Activated T-helper 1 cell treated with anti-CD3 and anti-CD28 coated beads, Interleukin-2, amount 50 U/mL, for 16 hours (primary cell): ENCODE measurements around the gene RNF20.
"Not testable (repeated sequence)": the region's sequence is repeated elsewhere in the genome, so short reads cannot be mapped to it uniquely, and the experiment has no call there.

Source experiments
- DNase-seq, 2 donors: peaks; one replicate each; pipeline ENCODE4 v3.0.0-alpha.2; 2020; ENCODE audit warnings: low read depth in 1 of 2, low spot score in 1 of 2

Gene RNF20

DNA sequence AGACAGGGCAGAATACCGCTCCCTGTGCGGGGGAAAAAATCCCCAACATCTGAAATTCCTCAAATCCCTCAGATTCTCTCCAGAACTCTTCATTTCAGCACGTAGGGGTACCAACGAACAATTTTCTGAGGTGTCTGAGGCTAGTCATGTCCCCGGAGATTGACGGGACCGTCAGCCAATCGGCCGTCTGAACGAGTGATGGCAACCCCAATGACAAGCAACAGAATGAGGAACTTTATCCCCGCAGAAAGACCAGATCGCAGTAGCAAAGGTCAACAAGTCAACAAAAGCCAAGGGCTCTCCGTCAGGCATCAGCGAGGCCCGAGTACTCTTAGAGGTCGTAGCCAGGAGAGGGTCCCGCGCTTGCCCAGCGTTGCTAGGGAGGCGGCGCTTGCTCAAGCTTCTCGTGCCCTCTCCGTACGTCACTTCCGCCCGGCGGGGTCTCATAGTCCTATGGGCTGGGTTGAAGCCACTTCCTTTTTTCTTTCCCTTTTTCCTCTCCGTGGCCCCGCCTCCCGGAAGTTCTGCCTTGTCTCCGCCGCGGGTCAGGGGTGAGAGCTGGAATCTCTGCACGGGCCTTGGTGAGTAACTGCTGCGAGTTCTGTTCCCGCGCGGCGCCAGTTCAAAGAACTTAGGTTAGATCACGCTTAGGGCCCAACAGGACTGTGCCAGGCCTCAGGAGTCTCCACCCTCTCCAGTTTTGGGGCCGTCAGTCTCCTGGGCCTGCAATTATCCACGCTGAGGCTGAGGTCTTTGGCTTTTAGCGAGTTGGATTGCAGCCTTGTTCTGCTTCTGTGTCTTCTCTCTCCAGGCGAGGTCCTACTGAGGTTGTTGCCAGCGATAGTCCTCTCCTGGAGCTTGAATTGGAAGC lies at the start of gene RNF20:
Gene RNF20 (plus strand): TSS at position 520 of the 871 bp plus-strand sequence. CDS start 1,571 bp downstream, outside the sequence.
- DNase-seq = peak; percentile 97 to 99

DNA sequence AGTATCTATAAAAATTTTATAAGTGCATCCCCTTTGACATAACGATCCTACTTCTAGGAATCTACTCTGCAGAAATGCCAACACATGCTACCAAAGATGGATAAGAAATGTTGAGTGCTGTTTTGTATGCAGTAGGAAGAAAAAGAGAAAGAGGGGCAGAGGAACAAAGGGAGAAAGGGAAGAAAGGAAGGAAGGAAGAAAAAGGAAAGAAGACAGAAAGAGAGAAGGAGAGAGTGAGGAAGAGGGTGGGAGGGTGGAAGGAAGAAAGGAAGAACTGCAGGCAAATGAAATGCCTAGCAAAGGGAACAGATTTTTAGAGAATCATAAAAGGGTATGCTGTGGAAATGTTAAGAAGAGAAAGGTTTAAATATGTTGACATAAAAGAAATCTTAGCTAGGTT lies 49.6 kb upstream of the RNF20 start:
- no peak for DNase-seq

DNA sequence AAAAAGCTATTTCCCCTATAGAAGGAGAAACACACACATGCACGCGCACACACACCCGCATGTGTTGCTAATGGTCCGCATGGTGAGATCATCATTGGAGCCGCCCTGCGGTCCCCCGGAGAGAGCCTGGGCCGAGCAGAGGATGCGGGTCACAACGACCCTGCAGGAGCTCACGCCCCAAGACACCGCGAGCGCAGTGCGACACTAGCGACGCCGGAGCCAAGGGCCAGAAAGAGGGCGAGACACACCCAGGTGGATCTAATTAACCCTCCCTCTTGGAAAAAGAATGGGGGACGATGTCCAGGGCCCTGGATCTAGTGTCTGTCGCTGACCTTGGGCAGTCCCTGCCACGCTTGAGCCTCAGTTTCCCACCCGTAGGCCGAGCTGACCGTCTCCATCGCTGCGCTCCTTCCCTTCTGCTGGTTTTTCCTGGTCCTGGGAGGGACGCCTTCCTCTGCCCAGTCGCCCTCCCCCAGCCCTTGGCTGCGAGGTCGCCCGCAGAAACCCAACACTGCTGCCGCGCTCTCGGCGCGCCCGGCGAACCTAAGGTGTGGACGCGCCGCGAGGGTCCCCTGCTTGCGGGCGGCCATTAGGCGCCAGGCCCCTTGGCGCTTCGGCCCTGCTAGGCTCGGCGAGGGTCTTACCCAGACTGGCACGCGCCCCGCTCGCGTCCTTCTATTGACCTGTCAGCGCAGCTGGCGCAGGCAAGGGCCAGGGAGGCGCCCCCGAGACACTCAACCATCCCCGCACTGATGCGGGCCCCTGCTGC lies 47.5 kb upstream of the RNF20 start:
- no peak for DNase-seq

DNA sequence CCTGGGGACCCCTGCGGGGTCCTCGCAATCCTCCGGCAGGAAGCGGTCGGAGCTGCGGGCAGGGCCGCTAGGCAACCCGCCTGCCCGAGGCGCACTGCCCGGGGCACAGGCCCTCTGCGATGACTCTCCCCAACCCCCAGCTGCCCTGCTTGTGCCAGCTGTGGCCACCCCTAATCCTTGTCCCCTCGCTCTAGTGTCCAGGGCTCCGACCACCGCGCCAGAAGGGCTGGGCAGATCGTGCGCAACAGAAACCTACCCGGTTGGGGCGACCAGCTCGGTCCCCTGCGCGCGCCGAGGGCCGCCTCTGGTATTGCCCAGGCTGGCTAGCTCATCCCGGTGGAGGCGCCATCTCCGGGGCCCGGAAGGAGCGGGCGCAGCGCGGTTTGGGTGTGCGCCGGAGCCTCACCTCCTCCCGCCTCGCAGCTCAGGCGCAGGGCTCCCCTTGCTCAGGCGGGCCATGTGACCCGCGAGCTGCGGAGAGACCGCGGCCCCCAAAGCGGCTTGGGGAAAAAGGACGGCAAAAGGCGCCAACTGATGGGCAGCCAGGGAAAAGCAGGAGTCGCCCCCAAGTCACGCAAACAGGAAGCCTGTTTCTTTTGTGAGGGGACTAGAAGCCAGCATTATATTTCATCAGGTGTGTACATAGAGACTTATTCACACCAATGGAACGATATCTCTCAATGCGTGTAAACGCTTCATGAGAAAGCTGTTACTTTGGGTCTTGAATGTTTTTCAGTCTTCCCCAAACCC lies 46.8 kb upstream of the RNF20 start:
- DNase-seq = no peak

GRCh38 chr9:101487443-101487840 lies 46.2 kb upstream of the RNF20 start:
- no peak for DNase-seq

DNA sequence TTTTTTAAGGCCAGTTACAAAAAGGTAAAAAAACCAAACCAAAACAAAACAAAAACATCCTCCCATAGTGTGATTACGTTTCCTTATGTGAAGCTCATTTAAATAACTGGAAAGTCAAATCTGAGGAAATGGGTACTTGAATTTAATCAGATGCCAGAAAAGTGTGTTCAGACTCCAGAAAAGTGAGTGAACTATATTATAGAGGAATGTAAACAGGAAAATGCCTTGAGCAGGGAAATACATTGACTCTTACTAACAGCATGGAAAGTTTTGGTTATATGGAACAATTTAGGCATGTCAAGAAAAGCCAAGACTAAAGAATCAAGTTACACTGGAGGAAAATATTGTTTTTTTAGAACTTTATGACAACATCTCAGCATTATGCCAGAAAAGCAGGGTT lies 37.8 kb upstream of the RNF20 start:
- DNase-seq = no peak

- no peak for DNase-seq
These were observed 35.3 kb upstream of the RNF20 start for GRCh38 chr9:101498323-101498722.

DNA sequence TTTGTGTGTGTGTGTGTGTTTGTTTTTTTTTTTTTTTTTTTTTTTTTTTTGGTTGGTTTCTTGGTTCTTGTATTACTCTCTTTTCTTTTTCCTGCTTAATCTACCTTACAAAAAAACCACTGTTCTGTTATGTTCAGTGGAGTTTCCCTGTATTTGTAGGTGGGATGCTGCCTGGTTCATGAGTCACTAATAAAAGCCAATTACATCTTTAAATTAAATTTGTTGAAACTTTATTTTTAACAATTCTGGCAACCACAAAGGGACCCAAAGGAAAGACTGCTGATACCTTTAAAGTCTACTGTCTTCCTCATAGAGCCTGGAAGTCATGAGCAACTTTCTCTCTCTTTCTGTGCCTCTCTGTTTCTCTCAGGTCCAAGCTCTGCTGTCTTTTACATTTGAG lies 29.5 kb upstream of the RNF20 start:
- no peak for DNase-seq

- no peak for DNase-seq
These were observed 25.4 kb upstream of the RNF20 start for GRCh38 chr9:101508211-101508610.

DNA sequence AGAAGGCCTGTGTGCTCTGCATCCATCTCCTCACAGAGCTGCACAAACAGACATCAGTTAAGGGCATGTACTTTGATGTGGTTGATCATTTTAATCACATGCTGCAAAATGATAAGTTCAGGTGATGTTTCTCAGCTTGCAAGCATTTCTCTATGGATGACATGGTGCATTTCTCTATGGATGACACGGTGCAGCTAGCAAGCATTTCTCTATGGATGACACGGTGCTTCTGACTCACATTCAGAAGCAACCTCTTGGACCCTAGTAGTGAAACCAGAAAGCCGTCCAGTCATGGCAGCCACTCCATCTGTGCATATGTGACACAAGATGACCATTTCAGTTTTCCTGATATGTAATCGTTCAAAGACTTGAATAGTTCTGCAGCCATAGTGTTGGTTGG lies 24.1 kb upstream of the RNF20 start:
- no peak for DNase-seq

GRCh38 chr9:101510459-101510858 lies 23.2 kb upstream of the RNF20 start:
- no peak for DNase-seq

DNA sequence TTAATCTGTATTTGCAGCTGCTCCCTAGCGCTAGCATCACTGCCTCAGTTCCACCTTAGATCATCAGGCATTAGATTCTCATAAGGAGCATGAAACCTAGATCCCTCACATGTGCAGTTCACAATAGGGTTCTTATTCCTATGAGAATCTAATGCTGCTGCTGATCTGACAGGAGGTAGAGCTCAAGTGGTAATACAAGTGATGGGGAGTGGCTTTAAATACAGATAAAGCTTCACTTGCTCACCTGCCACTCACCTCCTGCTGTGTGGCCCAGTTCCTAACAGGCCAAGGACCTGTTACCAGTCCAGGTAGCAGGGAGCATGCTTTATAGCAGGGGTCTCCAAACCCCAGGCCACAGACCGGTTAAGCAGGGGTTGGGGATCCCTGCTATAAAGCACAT lies 22.6 kb upstream of the RNF20 start:
- DNase-seq = no peak

DNA sequence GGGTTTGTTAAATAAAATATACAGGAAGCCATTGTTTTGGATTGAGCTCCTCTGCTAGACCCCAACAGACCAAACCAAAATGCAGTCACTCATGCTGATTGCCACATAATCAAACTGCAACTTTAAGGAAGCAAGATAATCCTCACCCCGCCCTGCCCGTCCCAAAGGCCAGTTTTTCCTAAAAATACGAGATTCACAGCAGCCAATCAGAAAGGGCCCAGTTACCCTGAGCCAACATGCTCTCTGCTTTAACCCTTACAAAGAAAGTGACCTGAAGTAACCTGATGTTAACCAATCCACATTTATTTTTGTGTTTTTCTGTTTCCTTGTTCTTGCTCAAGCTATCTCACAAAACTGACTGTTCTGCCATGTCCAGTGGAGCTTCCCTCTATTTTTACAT lies 21.5 kb upstream of the RNF20 start:
- no peak for DNase-seq

GRCh38 chr9:101513351-101513750 lies 20.3 kb upstream of the RNF20 start:
- DNase-seq = no peak

GRCh38 chr9:101514071-101514470 lies 19.6 kb upstream of the RNF20 start:
- DNase-seq = no peak

DNA sequence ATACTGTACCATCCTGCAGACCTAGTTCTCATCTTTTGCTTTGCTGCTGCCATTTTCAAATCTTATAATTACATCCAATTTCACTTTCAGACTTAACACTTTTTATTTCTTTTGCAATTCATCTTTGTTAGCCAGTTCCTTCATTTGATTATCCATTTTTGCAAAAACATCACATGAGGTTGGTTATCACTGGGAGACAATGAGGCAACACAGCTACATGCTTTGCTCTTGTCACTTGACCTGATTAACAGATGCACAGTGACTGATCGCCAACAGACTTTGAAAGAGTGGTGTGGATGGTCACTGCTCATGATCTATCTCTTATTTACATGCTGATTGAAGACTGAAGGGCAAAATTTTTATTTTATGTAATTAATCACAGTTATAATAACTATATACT lies 17.0 kb upstream of the RNF20 start:
- DNase-seq = no peak

- not testable (repeated sequence) for DNase-seq
These were observed 15.2 kb upstream of the RNF20 start for GRCh38 chr9:101518489-101518888.

- DNase-seq = no peak
These were observed 9.3 kb upstream of the RNF20 start for GRCh38 chr9:101524371-101524770.

DNA sequence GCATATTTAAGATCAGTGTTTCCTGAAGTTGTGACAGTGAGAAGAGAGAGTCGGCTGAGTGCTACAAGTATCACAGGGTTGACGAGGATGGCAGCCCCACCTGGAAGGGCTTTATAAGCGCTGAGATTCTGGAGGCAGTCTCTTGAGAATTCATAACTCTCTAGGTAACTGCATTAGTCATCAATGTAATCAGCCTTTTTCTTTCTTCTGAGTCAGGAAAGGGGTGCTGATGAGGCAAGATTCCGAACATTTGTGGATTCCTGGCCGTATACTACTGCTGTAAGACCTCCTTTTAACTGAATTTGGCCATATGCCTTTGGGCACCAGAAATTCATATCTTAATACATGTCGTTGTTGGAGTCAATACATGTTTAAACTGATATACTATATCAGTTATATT lies 6.6 kb upstream of the RNF20 start:
- no peak for DNase-seq

DNA sequence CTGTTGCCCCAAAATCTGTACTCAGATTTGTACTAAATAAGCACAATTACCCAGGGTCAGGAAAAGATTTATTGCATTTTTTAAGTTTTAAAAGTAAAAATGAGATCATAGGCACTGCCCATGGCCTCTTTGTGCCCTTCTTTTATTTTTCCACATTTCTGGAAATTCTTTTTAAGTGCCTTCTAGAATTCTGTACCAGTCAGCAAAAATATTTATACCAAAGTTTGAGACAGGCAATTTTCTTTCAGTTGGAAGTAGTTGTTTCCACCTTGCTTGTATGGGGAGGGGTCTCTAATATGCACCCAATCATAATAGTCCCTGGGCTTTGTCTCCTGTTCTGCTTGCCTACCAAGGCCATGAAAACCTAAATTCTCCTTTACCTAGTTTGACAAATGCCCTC lies 5.6 kb upstream of the RNF20 start:
- no peak for DNase-seq

DNA sequence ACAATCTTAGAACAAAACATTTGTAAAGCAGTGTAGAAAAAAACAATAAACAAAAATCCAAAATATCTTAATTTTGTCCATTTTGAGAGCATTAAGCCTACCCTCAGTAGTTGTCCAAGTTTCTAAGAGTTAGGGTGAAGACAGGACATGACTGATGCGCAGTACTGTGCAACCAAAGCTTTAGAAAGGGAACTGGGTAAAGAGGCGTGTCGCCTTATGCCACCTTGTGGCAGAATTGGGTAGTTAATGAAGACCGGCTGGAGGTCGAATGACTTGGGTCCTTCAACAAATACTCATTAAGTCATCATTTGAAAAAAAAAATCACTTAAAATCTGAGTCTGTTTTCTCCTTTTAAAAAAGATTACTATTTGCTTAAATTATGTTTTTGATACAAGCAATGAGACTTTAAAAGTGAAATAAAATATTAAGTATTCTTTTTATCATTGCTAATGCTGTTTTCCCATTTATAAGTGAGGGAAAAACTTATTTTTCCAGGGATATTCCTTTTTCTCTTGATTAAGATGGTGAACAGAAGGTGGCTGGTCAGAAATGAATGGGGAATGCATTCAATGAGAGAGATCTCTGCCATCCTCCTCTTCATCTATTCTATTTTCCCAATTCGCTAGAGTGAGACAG lies 3.5 kb upstream of the RNF20 start:
- peak; percentile 21 to 54 for DNase-seq
